Parathyroid adenoma (tissue), 2 donors: ENCODE results near the gene CCT8.

ENCODE experiments used
- H2AFZ ChIP-seq: fragments of 300-600 bp; sonication (generic); one replicate; pipeline ENCODE4 v1.7.0; 2017; ENCODE audit warnings: antibody characterized with exemption, mild to moderate bottlenecking
- H3K27ac ChIP-seq: fragments of 300-600 bp; sonication (generic); one replicate; pipeline ENCODE4 v1.7.0; 2017
- H3K27me3 ChIP-seq: fragments of 300-600 bp; sonication (generic); one replicate; pipeline ENCODE4 v1.7.0; 2017; ENCODE audit warnings: low read length; ENCODE audit not compliant: control insufficient read depth, insufficient read depth
- H3K36me3 ChIP-seq: fragments of 300-600 bp; sonication (generic); one replicate; pipeline ENCODE4 v1.7.0; 2017; ENCODE audit warnings: low read length; ENCODE audit not compliant: control insufficient read depth, insufficient read depth
- H3K4me1 ChIP-seq: fragments of 300-600 bp; sonication (generic); one replicate; pipeline ENCODE4 v1.7.0; 2017; ENCODE audit warnings: control low read depth
- H3K4me2 ChIP-seq: fragments of 300-600 bp; sonication (generic); one replicate; pipeline ENCODE4 v1.7.0; 2017; ENCODE audit warnings: low read length
- H3K4me3 ChIP-seq: fragments of 300-600 bp; sonication (generic); one replicate; pipeline ENCODE4 v1.7.0; 2017; ENCODE audit warnings: low read depth, low read length
- H3K79me2 ChIP-seq: fragments of 300-600 bp; sonication (generic); one replicate; pipeline ENCODE4 v1.7.0; 2017; ENCODE audit warnings: control low read depth
- H3K9ac ChIP-seq: fragments of 300-600 bp; sonication (generic); one replicate; pipeline ENCODE4 v1.7.0; 2017; ENCODE audit warnings: mild to moderate bottlenecking
- H3K9me3 ChIP-seq: fragments of 300-600 bp; sonication (generic); one replicate; pipeline ENCODE4 v1.7.0; 2017; ENCODE audit warnings: low read length; ENCODE audit not compliant: control insufficient read depth
- CTCF ChIP-seq: fragments of 300-600 bp; sonication (generic); IDR thresholded peaks from one replicate; pipeline ENCODE4 v1.7.0; 2017; ENCODE audit warnings: antibody characterized with exemption, mild to moderate bottlenecking
- donor health status: primary hyperparathyroidism.

The CCT8 gene

GRCh38 chr21:29084372-29084771 lies 10.9 kb upstream of the CCT8 start:
- no peak overlapping the region for H3K4me3 ChIP-seq
- no peaks in the 10 kb centered on the region for H3K27me3 ChIP-seq
- no peak overlapping the region for H3K27ac ChIP-seq
- no peak for TF ChIP-seq CTCF
- no peak overlapping the region for H3K4me2 ChIP-seq
- H3K36me3 ChIP-seq, result no peaks in the 10 kb centered on the region
- no peaks in the 10 kb centered on the region for H3K9me3 ChIP-seq
- peaks cover 5% of the 10 kb centered on the region for H3K4me1 ChIP-seq
- no peak overlapping the region for H2AFZ ChIP-seq
- no peaks in the 10 kb centered on the region for H3K79me2 ChIP-seq
- no peak overlapping the region for H3K9ac ChIP-seq

- H3K27ac ChIP-seq, result no peak overlapping the region
- H3K9ac ChIP-seq, result no peak overlapping the region
- no peaks in the 10 kb centered on the region for H3K27me3 ChIP-seq
- no peaks in the 10 kb centered on the region for H3K79me2 ChIP-seq
- no peak for TF ChIP-seq CTCF
- H3K36me3 ChIP-seq, result no peaks in the 10 kb centered on the region
- no peak overlapping the region for H2AFZ ChIP-seq
- H3K4me3 ChIP-seq, result no peak overlapping the region
- H3K4me1 ChIP-seq, result peaks cover 8% of the 10 kb centered on the region
- H3K4me2 ChIP-seq, result no peak overlapping the region
- no peaks in the 10 kb centered on the region for H3K9me3 ChIP-seq
Observed at GRCh38 chr21:29083306-29083705, 9.9 kb upstream of the CCT8 start.

GRCh38 chr21:29082046-29082815 lies 8.8 kb upstream of the CCT8 start:
- Histone ChIP-seq H3K79me2 (no peaks in the 10 kb centered on the region), H3K9ac (no peak overlapping the region), H3K4me2 (no peak overlapping the region), H3K36me3 (no peaks in the 10 kb centered on the region), H3K4me3 (no peak overlapping the region), H3K4me1 (peaks cover 8% of the 10 kb centered on the region), H3K9me3 (no peaks in the 10 kb centered on the region), H2AFZ (no peak overlapping the region), H3K27ac (no peak overlapping the region), H3K27me3 (no peaks in the 10 kb centered on the region)
- no peak for TF ChIP-seq CTCF

- no peak overlapping the region for H3K9ac ChIP-seq
- peak overlapping the region; percentile 65 for H2AFZ ChIP-seq
- H3K27me3 ChIP-seq, result no peaks in the 10 kb centered on the region
- no peaks in the 10 kb centered on the region for H3K79me2 ChIP-seq
- TF ChIP-seq CTCF, result no peak
- no peaks in the 10 kb centered on the region for H3K9me3 ChIP-seq
- no peak overlapping the region for H3K4me3 ChIP-seq
- H3K4me2 ChIP-seq, result no peak overlapping the region
- no peaks in the 10 kb centered on the region for H3K36me3 ChIP-seq
- peaks cover 8% of the 10 kb centered on the region for H3K4me1 ChIP-seq
- H3K27ac ChIP-seq, result peak overlapping the region; percentile 81
Observed at GRCh38 chr21:29080454-29080941, 7.0 kb upstream of the CCT8 start.
